SK-N-MC (cell line): ENCODE data around the gene IRGC.

Source experiments
- DNase-seq: peaks from one replicate; pipeline ENCODE4 v3.0.0-alpha.2; 2011; ENCODE audit warnings: low read depth, low spot score
- H3K27ac ChIP-seq: fragments of 200-600 bp; sonication (generic); 2 replicates; pipeline ENCODE4 v1.5.1; 2016; ENCODE audit warnings: mixed run types
- H3K36me3 ChIP-seq: fragments of 200-600 bp; sonication (generic); 2 replicates; pipeline ENCODE4 v1.6.1; 2017; ENCODE audit warnings: antibody characterized with exemption, low read length, mixed read lengths; ENCODE audit not compliant: insufficient read depth
- H3K4me3 ChIP-seq: fragments of 200-600 bp; sonication (generic); 2 replicates; pipeline ENCODE4 v1.5.1; 2016
- H3K9ac ChIP-seq: fragments of 200-600 bp; sonication (generic); 2 replicates; pipeline ENCODE4 v1.8.0; 2017; ENCODE audit warnings: mixed run types, mixed read lengths; ENCODE audit not compliant: insufficient read length
- H3K9me3 ChIP-seq: fragments of 200-600 bp; sonication (generic); 2 replicates; pipeline ENCODE4 v1.6.1; 2017; ENCODE audit warnings: low read depth, mild to moderate bottlenecking, antibody characterized with exemption, low read length, moderate library complexity, mixed read lengths
- EZH2 ChIP-seq: fragments of 200-600 bp; sonication (generic); IDR thresholded peaks from one replicate; pipeline ENCODE4 v1.6.1; 2017; ENCODE audit warnings: antibody characterized with exemption
- FOXP2 ChIP-seq: optimal IDR thresholded peaks from 2 replicates; pipeline ENCODE3; 2011; ENCODE audit warnings: mild to moderate bottlenecking, moderate library complexity; ENCODE audit not compliant: insufficient read depth; ENCODE audit errors: extremely low read length, control extremely low read depth
- POLR2AphosphoS5 ChIP-seq: IDR thresholded peaks from 2 replicates; pipeline ENCODE4 v1.6.1; 2012; ENCODE audit warnings: mild to moderate bottlenecking, low read depth, low read length, borderline replicate concordance

Gene IRGC

DNA sequence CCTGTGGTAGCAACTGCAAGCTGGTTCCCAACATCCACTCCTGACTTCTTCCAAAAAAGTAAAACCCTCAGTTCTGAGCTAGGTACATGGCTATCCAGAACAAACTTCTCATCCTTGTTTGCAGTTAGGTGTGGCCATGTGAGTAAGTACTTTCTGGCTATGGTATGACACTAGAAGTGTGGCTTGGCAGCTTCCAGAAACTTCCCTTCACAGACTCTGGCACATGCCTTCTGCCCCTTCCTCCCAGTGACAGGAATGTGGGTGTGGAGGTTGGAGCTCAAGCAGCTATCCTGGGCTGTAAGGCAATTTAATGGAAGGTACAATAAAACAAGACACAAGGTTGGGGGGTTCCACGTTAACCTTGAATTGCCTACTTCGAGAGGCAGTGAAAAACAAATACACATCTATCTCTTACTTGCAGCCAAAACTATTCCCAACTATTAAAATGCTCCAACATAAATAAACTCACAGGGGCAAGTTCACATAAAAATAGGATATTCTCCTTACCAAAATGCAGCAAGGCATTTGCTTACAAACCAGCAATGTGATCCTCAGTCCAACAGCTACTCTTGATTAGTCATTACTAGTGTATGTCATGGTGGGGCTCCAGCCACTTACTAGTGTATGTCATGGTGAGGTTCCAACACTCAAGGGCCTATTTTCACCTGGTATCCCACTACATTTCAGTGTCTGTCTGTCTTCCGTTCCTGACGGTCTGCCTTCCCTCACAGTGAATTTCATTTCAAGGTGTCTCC lies 35.8 kb downstream of the IRGC start:
- Histone ChIP-seq H3K27ac (no peak overlapping the region), H3K9me3 (no peaks in the 10 kb centered on the region), H3K9ac (no peak overlapping the region), H3K4me3 (no peak overlapping the region), H3K36me3 (peaks cover 62% of the 10 kb centered on the region)
- TF ChIP-seq EZH2 (no peak), FOXP2 (no peak), POLR2AphosphoS5 (no peak)
- no peak for DNase-seq

DNA sequence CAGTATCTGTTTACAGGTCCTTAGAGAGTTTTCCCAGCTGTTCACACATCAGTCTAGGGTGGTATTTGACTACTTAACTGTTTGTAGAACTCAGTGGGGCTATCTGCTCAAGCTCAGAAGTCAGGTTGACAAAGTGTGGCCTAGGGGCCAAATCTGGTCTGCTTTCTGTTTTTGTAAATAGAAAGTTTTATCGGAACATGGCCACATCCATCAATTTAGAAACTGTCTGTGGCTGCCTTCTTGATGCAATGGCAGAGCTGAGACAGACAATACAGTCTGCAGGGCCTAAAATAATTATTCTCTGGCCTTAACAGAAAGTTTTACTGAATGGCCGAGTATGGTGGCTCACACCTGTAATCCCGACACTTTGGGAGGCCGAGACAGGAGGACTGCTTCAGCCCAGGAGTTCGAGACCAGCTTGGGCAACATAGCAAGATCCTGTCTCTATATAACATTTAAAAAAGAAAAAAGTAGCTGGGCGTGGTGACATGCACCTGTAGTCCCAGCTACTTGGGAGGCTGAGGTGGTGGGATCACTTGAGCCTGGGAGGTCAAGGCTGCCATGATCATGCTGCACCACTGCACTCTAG lies 36.5 kb downstream of the IRGC start:
- no peak for TF ChIP-seq EZH2
- no peak overlapping the region for H3K9ac ChIP-seq
- no peak for DNase-seq
- H3K4me3 ChIP-seq: no peak overlapping the region
- H3K9me3 ChIP-seq: no peaks in the 10 kb centered on the region
- H3K27ac ChIP-seq: no peak overlapping the region
- peaks cover 55% of the 10 kb centered on the region for H3K36me3 ChIP-seq

DNA sequence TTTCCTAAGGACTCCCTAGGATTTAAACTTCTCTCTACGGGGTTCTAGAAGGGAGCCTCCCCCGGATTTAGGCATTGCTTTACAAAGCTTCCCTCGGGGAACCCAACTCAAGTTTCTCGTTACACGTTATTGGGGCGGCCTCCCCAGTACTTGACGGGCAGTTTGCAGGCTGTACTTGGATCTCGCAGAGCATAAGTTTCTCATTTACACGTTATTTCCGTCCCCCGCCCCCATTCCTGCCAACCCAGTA lies 38.3 kb downstream of the IRGC start:
- peak overlapping the region; percentile 100 for H3K9ac ChIP-seq
- H3K27ac ChIP-seq: peak overlapping the region; percentile 99
- no peak for TF ChIP-seq POLR2AphosphoS5
- TF ChIP-seq EZH2: no peak
- TF ChIP-seq FOXP2: no peak
- no peaks in the 10 kb centered on the region for H3K9me3 ChIP-seq
- H3K4me3 ChIP-seq: peak overlapping the region; percentile 99
- DNase-seq: no peak
- H3K36me3 ChIP-seq: peaks cover 37% of the 10 kb centered on the region

DNA sequence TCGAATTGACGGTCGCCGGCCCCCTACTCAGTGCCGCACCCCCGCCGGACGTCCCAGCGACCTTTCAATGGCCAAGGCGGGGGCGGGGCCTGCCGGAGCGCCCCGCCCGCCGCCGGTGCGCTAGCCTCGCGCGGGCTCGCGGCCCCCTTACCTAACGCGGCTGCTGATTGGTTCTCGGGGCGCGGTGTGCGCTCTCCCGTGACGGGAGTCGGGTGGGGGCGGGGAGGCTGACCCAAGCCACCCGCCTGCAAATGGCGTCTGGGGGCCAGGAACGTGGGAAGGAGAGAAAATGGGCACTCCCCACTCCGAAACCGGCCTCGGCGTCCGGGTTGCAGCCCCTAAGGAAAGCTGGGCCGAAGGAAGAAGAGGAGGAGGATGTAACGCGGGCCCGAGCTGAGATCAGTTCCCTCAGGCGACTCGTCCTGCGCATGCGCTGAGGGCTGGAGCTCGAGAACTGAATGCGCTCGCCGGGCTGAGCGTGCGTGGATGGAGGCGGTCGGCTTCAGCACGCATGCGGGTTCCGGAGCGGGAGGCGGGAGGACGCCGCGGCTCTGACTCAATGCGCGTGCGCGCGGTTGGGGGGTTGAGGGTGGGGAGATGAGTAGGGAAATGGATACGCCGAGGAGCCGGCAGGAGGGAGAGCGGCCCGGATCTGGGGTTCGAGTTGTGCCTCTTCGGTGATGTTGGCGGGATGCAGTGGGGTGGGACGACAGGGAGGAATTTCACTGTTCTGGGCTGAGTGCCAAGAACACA lies 38.8 kb downstream of the IRGC start, which contains the start of gene SMG9:
Gene SMG9 (minus strand): TSS at position 460 of the 753 bp plus-strand sequence. CDS start 4,221 bp downstream, outside the sequence.
- Histone ChIP-seq H3K27ac (peak within 1 kb of the TSS; percentile 99), H3K36me3 (peaks cover 32% of the 10 kb centered on the region), H3K9ac (peak within 1 kb of the TSS; percentile 100), H3K4me3 (peak within 1 kb of the TSS; percentile 99), H3K9me3 (no peaks in the 10 kb centered on the region)
- TF ChIP-seq FOXP2 (peak; percentile 86), POLR2AphosphoS5 (peak; percentile 88), EZH2 (no peak)
- DNase-seq: peak; percentile 79

DNA sequence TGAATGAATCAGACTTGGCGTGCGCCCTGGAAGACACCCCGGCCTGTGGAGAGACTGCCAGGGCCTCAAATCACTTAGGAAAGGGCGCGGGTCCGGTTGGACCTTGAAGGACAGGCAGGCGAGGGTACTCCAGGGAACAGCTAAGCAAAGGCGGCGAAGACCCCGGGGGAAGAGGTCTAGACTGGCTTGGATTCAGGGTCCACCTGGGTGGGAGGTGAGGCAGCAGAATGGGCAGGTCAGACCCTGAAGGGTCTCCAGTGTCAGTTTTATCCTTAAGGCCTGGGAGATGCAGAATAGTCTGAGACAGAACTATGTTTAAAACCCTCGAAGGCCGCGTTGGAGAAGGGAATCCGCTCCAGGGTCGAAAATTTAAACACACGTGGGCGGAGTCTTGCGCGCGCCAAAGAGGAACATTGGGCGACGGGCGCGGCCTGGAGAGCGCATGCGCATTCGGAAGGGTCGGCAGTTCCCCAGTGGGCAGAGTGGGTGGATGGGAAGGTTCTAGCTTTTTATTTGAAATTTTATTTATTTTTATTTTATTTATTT lies 39.5 kb downstream of the IRGC start:
- H3K9me3 ChIP-seq: no peaks in the 10 kb centered on the region
- peaks cover 26% of the 10 kb centered on the region for H3K36me3 ChIP-seq
- peak overlapping the region; percentile 100 for H3K9ac ChIP-seq
- peak overlapping the region; percentile 99 for H3K4me3 ChIP-seq
- DNase-seq: no peak
- H3K27ac ChIP-seq: peak overlapping the region; percentile 99
- TF ChIP-seq FOXP2: no peak
- no peak for TF ChIP-seq POLR2AphosphoS5
- TF ChIP-seq EZH2: no peak

DNA sequence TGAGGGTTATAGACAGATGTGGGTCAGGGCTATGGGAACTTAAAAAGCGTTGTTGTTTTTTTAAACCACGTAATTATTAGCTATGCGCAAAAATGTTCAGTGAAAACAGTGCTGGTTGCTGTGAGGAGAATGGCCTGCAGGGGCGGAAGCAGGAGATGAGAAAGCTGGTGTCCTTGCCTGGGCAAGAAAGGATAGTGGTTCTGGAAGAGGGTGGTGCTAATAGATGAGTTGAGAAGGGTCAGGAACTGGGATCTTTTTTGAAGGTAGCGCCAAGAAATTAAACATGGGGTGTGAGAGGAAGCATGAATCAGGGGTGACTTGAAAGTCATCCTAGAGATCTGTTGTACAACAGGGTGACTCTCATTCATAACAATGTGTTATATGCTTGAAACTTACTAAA lies 43.6 kb downstream of the IRGC start:
- DNase-seq: no peak
- TF ChIP-seq POLR2AphosphoS5 (no peak), FOXP2 (no peak), EZH2 (no peak)
- H3K9ac ChIP-seq: peak overlapping the region; percentile 33
- H3K27ac ChIP-seq: peak overlapping the region; percentile 58; the same call in 1 of the 2 replicates
- H3K4me3 ChIP-seq: 0 out of 2 replicates have a peak overlapping the region, but pooled peaks have one; percentile 2
- H3K36me3 ChIP-seq: peaks cover 7% of the 10 kb centered on the region; the same call in 1 of the 2 replicates
- H3K9me3 ChIP-seq: no peaks in the 10 kb centered on the region

DNA sequence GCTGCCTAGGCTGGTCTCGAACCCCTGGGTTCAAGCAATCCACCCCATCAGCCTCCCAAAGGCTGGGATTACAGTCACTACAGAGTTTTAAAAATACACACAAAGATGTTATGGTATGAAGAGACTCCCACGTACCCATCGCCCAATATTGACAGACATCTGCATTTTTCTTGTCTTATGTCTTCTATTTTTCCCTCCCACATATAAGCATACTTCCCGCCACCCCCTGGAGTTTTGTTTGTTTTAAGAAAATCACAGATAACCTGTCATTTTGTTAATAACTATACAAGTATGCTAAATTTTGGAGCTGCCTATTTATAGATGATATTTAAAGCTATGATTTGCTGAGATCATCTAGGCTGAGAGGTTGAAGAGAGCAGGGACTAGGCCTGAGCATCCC lies 45.1 kb downstream of the IRGC start:
- Histone ChIP-seq H3K9ac (no peak overlapping the region), H3K4me3 (no peak overlapping the region), H3K27ac (no peak overlapping the region), H3K36me3 (peaks cover 7% of the 10 kb centered on the region; the same call in 1 of the 2 replicates), H3K9me3 (no peaks in the 10 kb centered on the region)
- DNase-seq: no peak
- no peak for TF ChIP-seq EZH2
- TF ChIP-seq FOXP2: no peak
- no peak for TF ChIP-seq POLR2AphosphoS5

DNA sequence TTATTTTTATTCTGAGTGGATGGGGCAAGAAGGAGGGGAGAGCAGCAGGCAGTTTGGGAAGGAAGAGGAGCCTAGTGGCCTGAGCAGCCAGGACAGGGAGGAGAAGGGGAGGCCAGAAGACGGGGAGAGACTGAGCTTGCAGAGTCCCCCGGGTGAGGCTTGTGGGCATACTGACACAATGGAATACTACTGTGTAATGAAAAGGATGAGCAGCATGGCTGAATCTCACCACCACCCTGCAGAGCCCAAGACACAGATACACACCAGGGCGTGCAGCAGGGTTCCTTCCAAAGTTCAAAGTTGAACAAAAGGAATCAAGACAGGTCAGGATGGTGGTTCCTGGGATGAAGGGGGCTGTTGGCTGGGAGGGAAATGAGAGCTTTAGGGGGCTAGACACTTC lies 46.9 kb downstream of the IRGC start:
- no peaks in the 10 kb centered on the region for H3K9me3 ChIP-seq
- H3K27ac ChIP-seq: no peak overlapping the region
- H3K4me3 ChIP-seq: no peak overlapping the region
- H3K36me3 ChIP-seq: no peaks in the 10 kb centered on the region
- TF ChIP-seq FOXP2: no peak
- no peak for TF ChIP-seq POLR2AphosphoS5
- TF ChIP-seq EZH2: no peak
- H3K9ac ChIP-seq: no peak overlapping the region
- DNase-seq: no peak
